Smooth muscle cell of trachea (primary cell): ENCODE data around the gene RPL35. TPM values are rescaled to one million over a fixed set of nuclear protein-coding genes. Genes with fewer than 3 reads are reported as not detected.

Source experiments
- total RNA-seq: library from RNA; depleted of rRNA; stranded (reverse); fragments of >200 nt; gene quantifications from 2 replicates; pipeline ENCODE4 v1.2.1, GENCODE V29; 2014

RPL35 gene
- total RNA-seq, result 1,467 and 2,792 TPM in 2 replicates

DNA sequence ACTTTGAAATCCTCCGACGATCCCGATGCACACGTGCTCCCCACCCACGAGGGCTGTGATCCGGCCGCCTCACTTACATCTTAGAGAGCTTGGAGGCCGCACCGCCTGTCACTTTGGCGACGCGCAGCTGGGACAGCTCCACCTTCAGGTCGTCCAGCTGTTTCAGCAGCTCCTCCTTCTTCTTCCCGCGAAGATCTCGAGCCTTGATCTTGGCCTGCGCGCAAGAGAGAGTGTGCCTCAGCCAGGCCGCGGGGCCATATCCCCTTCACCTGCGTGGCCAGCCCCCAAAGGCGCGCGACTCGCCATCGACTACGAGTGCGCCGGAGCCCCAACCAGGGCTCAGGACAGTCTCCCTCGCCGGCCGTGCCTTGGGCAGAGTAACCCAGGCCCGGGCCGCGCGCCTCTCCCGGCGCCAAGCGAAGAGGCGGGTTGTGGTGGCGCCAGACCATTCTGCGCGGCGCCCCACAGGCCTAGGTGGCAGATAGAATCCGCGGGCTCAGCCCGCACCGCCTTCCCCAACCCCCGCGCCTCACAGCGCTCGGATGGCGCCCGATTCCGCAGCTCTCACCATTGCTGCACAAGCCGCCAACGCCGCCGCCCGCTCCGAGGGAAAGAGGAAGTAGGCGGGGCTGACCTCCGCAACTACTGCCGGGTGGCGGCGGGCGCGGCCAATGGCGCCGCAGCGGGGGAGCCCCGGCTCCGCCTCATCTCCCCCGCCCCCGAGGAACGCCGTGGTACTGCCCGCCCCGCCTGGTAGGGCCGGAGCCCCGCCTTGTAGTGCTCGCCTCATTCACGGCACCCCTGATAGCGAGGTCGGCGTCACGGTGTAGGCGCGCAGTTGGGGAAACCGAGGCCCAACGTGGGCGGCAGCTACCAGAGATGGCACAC, at the start of gene RPL35, which contains the start of gene ARPC5L:
Gene RPL35 (minus strand): TSS at position 616 of the 888 bp plus-strand sequence. CDS start 45 bp downstream, at position 571.
Gene ARPC5L (plus strand): TSS at position 789 of the 888 bp plus-strand sequence. CDS start 7,161 bp downstream, outside the sequence.

DNA sequence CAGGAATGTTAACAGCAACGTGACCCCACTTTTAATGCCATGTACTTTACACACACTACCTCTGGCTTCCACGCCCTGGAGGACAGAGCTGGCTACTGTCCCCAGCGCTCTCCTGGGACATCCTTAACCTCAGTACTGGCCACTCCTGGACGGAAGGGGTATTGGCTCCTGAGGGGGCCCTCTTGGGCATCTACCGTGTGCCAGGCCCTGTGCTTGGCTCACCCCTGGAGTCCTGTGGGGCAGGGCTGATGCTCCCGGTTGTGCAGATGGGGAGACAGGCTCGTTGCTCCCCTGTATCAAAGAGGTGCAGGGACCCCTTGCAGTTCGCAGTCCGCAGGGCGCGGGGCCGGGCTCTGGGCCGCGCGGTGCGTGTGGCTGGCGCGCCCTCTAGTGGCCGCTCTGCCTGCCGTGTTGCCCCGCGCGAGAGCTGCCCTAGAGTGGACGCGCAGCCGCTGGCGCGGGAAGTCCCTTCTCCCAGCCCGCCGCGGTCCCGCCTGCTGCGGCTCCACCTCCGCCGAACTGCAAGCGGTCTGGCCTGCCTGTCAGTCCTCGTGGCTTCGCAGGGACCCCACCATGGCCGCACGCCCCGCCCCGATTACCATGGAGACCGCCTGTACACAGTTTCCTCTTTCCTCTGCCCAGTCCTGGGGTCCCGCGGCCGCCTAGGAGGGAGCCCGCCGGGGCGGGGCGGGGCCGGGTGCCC, 8.8 kb downstream of the RPL35 start, which contains the start of gene WDR38:
Gene WDR38 (plus strand): TSS at position 632 of the 703 bp plus-strand sequence. CDS start 72 bp downstream, outside the sequence.

Other genes starting within 250 kb of the RPL35 start
- 0.44 and 0.66 TPM in 2 replicates for gene NR6A1, start 90.6 kb downstream of the RPL35 start, total RNA-seq
- 3.6 and 28.8 TPM in 2 replicates for gene OLFML2A, start 84.8 kb downstream of the RPL35 start, total RNA-seq
- not detected in 2 replicates for gene WDR38, start 8.5 kb downstream of the RPL35 start, total RNA-seq
- 9.1 and 14.4 TPM in 2 replicates for gene ARPC5L, start 173 bp upstream of the RPL35 start, total RNA-seq
- gene GOLGA1, start 79.1 kb upstream of the RPL35 start, total RNA-seq, result 12.7 and 16.6 TPM in 2 replicates